EH (cell line): ENCODE results near the gene AURKAIP1.
"Not testable (repeated sequence)": the region's sequence is repeated elsewhere in the genome, so short reads cannot be mapped to it uniquely, and the experiment has no call there.

Experiments used
- DNase-seq: peaks from one replicate; pipeline ENCODE4 v3.0.0-alpha.2; 2015; ENCODE audit warnings: low read depth

AURKAIP1 gene

DNA sequence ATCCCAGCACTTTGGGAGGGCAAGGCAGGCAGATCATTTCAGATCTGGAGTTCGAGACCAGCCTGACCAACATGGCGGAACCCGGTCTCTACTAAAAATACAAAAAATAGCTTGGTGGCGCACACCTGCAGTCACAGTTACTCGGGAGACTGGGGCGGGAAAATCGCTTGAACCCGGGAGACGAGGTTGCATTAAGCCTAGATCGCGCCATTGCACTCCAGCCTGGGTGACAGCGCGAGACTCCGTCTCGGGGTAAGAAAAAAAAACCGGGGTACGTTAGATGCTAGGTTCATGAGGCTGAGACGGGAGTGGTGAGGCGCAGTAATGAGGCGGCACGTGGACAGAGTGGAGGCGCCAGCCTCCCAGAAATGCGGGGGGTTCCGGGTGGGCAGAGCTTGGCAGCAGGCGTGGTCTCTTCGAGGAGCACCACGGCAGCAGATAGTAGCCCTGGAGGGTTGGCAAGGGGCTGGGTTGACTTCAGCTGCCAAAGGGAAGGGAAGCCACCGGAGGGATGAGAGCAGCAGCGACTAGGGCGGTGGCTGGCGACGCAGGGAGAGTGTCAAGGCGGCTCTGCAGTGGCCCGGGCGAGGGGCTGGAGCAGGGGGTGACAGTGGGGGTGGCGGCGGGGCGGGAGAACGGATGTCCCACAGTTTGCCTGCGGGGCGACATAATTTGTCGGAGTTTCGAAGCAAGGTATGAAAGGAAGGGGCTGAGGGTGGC, 31.3 kb upstream of the AURKAIP1 start:
- DNase-seq: no peak

DNA sequence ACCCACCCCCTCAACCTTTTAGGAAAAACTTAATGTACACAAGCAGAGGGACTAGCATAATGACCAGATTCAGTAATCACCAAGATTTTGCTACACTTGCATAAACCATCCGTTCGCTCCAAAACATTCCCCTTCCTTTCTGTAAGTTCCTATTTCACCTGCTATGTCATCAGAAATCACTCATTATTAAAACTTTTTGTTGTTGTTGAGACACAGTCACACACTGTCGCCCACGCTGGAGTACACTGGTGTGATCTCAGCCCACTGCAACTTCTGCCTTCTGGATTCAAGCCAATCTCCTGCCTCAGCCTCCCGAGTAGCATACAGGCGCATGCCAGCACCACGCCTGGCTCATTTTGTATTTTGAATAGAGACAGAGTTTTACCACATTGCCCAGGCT, 28.6 kb upstream of the AURKAIP1 start:
- no peak for DNase-seq

- DNase-seq: not testable (repeated sequence)
Observed at GRCh38 chr1:1402901-1403392, 27.9 kb upstream of the AURKAIP1 start.

DNA sequence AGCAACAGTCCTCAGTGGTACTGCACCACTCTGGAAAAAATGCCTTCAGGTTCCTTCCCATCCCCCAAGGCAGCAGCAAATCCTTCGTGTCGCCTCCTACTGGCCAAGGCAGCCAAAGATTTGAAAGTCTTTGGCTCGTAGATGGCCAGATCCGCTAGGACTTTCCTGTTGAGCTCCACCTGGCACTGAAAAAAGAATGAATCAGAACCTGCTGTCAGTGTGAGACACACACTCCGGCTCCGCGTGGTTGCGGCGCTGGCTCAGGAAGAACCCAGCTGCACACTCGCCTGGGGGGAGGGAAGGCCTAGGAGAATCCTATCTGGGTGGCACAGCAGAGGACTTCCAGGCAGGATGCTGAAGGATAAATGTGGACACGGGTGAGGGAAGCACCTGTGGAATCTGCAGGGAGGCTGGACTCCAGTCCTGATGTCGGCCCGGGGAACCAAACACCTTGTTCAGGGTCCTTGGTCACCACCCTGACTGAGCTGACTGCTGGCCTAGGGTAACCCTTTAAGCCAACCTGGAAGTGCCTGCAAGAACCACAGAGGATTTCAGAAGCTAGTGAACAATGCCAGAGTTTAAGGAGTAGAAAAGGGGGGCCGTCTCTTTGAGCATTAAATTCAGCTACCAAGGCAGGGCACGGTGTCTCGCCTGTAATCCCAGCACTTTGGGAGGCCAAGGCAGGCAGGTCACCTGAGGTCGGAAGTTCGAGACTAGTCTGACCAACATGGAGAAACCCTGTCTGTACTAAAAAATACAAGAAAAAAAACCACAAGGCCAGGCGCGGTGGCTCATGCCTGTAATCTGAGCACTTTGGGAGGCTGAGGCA, 27.3 kb upstream of the AURKAIP1 start:
- DNase-seq: peak; percentile 55

GRCh38 chr1:1401457-1402010, 26.5 kb upstream of the AURKAIP1 start:
- no peak for DNase-seq

DNA sequence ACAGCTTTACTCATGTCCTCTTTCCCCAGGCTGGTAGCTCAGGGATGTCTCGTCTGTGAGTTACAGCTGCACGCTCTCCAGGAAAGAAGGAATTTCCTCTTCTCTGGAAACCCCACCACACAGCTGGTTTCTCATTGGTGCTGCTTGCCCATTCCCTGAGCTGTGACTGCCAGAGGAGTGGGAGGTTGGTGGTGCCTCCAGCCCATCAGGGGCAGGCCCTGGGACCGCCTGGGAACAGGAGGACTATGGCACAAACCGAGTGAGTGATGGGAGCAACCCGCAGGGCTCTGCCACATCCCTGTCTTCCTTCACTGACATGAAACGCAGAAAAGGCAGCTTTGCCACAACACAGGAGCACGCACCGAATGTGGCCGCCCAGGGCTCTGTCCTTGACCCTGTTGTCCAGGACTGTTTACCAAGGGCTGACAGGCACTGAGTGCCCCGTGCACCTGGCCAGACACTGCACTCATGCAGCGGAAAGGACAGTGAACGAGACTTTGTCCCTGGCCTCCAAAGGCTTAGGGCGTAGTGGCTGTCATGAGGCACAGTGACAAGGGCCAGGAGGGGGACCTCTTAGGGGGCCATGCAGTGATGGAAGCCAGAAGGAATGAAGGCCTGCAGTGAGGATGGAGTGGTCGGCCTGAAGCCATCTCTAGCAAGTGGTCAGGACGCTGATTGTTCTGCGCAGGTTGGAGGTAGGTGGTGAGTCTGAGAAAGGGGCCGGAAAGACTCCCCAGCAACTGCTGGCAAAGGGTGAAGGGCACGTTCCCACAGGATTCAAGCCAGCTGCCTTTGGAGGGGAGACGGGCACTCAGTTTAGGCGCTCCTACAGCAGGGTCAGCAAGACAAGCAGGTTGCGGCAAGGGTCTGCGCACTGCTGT, 25.8 kb upstream of the AURKAIP1 start:
- DNase-seq: no peak

DNA sequence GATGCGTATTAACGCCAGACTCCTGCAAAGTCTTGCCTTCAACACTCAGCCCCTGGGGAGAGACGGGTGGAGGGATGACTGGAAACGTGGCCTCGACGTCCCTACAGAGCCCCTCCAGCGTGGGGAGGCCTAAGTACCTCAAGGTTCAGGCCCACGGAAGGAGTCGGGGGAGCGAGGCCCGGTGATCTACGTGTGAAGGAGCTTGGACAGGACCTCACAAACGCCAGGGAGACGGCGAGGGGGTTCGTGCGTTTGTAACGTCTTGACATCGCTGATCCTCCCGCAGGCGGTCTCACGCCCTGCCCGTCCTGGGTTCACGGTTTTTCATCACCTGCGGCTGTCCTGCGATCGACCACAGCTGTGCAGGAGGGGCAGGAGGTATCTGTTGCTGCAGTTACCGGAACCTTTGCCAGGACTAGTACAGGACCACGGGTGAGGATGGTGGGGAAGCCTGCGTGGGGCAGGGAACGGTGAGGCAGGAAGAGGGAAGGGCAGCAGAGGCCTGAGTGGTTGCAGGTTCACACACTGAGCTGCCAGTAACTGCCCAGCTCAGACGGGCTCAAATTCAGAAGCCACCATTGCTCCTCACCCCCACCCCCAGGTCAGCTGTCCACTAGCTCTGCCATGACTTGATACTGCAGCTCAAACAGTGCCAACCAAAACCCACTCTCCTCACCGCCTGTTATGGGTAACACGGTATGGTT, 25.0 kb upstream of the AURKAIP1 start:
- peak; percentile 32 for DNase-seq

GRCh38 chr1:1399187-1399871, 24.3 kb upstream of the AURKAIP1 start, which contains the start of gene CCNL2:
TSS of gene CCNL2 (minus strand) at chr1:1399335. CDS start at chr1:1399306, 29 bp downstream.
- DNase-seq: peak; percentile 97

GRCh38 chr1:1398677-1399186, 23.7 kb upstream of the AURKAIP1 start:
- no peak for DNase-seq

GRCh38 chr1:1397839-1398523, 23.0 kb upstream of the AURKAIP1 start:
- DNase-seq: peak; percentile 10

GRCh38 chr1:1395166-1395565, 20.2 kb upstream of the AURKAIP1 start:
- no peak for DNase-seq

DNA sequence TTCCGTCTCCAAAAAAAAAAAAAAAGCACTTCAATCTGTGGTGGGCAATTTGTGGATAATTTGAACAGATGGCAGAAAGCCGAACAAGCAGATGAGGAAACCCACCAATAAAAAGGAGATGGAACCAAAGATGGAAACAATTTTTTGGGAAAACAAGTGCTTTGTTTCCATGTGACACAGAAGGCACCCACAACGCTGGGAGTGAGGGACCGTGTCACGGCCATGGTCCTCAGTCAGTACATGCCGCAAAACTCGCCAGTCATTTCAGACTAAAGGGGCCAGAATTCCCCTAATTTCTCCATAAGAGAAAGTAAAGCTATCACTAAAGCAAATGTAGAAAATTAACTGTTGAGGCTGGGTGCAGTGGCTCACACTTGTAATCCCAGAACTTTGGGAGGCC, 19.1 kb upstream of the AURKAIP1 start:
- no peak for DNase-seq

DNA sequence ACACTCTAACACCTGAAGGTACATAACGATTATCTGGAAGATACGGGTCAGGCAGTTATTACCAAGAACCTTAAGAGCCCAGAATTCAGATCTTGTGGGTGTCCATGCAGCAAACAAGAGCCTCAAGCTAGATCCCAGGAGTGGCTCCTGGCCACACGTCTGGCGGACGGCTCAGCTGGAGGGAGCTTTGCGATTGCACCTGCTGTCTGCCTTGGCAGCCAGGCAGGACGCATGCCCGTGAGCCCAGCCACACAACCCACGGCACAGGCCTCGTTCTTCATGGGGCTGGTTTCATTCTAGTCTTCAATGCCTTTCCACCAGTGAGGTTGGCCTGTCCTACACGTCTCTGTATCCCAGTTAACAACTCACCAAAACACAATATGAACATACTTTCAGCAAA, 18.4 kb upstream of the AURKAIP1 start:
- no peak for DNase-seq

GRCh38 chr1:1393014-1393413, 18.0 kb upstream of the AURKAIP1 start:
- DNase-seq: no peak

DNA sequence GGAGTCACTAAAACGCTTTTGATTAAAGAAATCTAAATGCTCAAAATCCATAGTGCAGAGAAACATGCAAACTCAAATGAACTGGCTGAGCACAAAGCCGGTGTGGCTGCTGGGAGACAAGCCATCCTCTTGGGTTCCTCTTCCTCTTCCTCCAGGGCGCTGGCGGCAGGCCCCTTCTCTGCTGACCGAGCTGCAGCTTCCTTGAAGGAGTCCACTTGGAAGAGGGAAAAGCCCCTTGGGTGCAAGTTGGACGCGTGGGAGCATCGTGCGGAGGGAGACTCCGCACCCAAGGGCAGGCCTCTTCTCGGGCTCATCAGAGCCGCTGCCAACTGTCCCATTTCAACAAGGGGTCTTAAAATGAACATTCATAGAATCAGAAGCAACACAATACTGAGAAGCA, 16.2 kb upstream of the AURKAIP1 start:
- no peak for DNase-seq

GRCh38 chr1:1390675-1391074, 15.7 kb upstream of the AURKAIP1 start:
- no peak for DNase-seq

DNA sequence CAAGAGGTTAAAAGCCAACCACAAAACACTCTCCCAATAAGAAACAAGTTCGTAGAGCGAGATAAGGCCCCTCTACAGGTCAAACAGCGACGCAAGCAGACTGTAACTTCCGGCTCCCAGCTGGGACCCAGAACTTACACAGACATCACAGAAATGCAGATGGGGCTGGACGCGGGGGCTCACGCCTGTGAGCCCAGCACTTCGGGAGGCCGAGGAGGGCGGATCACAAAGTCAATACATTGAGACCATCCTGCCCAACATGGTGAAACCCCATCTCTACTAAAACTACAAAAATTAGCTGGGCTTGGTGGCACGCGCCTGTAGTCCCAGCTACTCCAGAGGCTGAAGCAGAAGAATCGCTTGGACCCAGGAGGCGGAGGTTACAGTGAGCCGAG, 13.1 kb upstream of the AURKAIP1 start:
- DNase-seq: no peak

DNA sequence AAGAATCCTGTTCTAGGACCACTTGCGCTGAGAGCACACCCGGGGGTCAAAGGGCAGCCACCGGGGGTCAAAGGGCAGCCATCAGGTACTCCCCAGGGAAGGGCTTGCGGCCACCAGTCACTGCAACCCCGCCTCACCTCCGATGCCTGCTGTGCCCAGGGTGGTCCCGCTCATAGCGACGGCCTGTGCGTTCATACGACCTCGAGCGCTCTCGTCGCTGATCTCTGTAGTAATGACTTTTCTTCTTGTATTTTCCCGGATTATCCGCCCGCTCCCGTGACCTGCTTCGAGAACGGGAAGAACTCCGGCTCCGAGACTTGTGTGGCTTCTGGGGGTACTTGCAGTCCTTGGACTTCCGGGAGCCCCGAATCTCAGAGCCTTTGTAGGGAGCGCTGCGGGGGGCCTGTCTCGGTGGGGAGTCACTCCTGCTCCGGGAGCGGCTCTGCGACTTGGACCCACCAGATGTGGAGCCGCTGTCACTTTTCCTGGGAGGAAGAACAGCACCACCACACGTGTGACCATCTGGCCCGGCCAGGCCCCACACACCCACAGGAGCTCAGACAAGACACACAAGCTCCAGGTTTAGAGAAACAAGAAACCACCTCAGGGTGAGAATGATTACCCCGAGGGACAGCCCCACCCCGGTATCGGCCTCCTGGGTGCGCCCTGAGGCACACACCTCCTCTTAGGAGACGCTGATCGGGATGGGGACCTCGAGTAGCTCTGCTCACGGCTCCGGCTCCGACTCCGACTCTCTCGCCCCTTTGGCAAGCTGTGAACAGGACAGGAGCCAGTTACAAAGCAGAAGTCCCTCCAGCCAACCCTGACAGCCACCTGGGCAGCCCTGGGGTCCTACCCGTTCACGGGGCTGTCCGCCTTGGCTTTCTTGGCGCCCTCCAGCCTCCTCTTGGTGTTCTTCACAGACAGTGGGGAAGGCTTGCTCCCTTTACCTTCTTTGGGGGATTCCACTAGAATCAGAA, 12.4 kb upstream of the AURKAIP1 start:
- DNase-seq: no peak

DNA sequence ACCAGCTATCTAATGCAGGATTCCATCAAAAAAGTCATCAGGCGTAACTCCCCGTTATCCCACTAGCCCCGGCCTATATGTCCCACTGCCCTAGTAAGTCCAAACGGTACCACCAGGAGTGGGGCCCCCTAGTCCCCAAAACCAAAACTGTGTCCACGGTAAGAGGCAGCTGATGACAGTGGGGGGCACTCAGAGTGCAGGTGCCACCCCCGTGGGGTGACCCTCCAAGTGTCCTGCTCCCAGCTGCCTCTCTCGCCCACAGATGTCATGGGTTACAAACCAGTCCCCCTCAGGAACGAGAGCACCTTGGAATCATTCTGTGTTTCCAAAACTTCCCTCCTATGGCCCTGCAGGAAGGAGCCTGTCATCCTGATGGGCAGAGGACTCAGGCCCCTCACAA, 10.9 kb upstream of the AURKAIP1 start:
- DNase-seq: no peak
